Spinal cord (tissue), 10 donors: ENCODE results near the gene KRTAP10-6. TPM values are rescaled to one million over a fixed set of nuclear protein-coding genes. Genes with fewer than 3 reads are reported as not detected.

Experiments
- DNase-seq, 6 donors: peaks; one replicate each; pipeline versions ENCODE4 v3.0.0 to v3.0.0-alpha.2; 2013 to 2015; ENCODE audit warnings: low spot score in 6 of 6, low read depth in 4 of 6
- H3K27ac ChIP-seq: one replicate; pipeline ENCODE4 v1.5.1; 2013; ENCODE audit warnings: low read depth, low read length, control low read depth
- H3K27me3 ChIP-seq: one replicate; pipeline ENCODE4 v1.6.1; 2013; ENCODE audit warnings: low read length; ENCODE audit not compliant: control insufficient read depth, insufficient read depth
- H3K36me3 ChIP-seq: one replicate; pipeline ENCODE4 v1.6.1; 2013; ENCODE audit warnings: low read length; ENCODE audit not compliant: control insufficient read depth, insufficient read depth
- H3K4me1 ChIP-seq: one replicate; pipeline ENCODE4 v1.6.1; 2013; ENCODE audit warnings: low read length; ENCODE audit not compliant: control insufficient read depth, insufficient read depth
- H3K4me3 ChIP-seq: one replicate; pipeline ENCODE4 v1.5.1; 2013; ENCODE audit warnings: low read depth, low read length, control low read depth
- H3K9me3 ChIP-seq: one replicate; pipeline ENCODE4 v1.6.1; 2013; ENCODE audit warnings: low read length; ENCODE audit not compliant: control insufficient read depth, insufficient read depth
- WGBS: methylation state at CpG from one replicate; pipeline ENCODE4 v1.1.5; 2013; ENCODE audit warnings: missing lambda C conversion rate; ENCODE audit not compliant: insufficient coverage; 5-methylcytosine and 5-hydroxymethylcytosine counted together
- polyA plus RNA-seq, 2 donors: library from polyadenylated mRNA; unstranded; fragments of 120-200 nt; gene quantifications; one replicate each; pipeline ENCODE4 v1.2.1, GENCODE V29; 2013; ENCODE audit not compliant: insufficient read length in 2 of 2
- total RNA-seq, 2 donors: library from RNA; depleted of rRNA in 1 of 2; stranded (reverse); fragments of 120-200 nt in 1 of 2; fragments of >200 nt in 1 of 2; gene quantifications; one replicate each; pipeline versions ENCODE4 v1.2.3 to v1.2.4, GENCODE V29; 2013 to 2014
- donor health status: healthy.

The KRTAP10-6 gene
- total and polyA plus RNA-seq, 4 donors = not detected

GRCh38 chr21:44572959-44573583 is 19.2 kb downstream of the KRTAP10-6 start:
- WGBS = 91% methylated on average over 14 of the region's 15 CpGs

GRCh38 chr21:44571844-44572782 is 20.2 kb downstream of the KRTAP10-6 start:
- DNase-seq = no peak
- H3K4me3 ChIP-seq = no peak overlapping the region
- 93% methylated on average over 40 of the region's 40 CpGs for WGBS
- H3K27ac ChIP-seq = no peak overlapping the region
- H3K9me3 ChIP-seq = peaks cover 2% of the 10 kb centered on the region
- no peaks in the 10 kb centered on the region for H3K36me3 ChIP-seq
- H3K27me3 ChIP-seq = no peaks in the 10 kb centered on the region
- peaks cover 4% of the 10 kb centered on the region for H3K4me1 ChIP-seq

More at GRCh38 chr21:44572959-44573583, 19.2 kb downstream of the KRTAP10-6 start:
- H3K9me3 ChIP-seq = peaks cover 4% of the 10 kb centered on the region
- H3K4me1 ChIP-seq = peaks cover 4% of the 10 kb centered on the region
- H3K27me3 ChIP-seq = no peaks in the 10 kb centered on the region
- no peaks in the 10 kb centered on the region for H3K36me3 ChIP-seq
- no peak for DNase-seq
- H3K4me3 ChIP-seq = no peak overlapping the region
- no peak overlapping the region for H3K27ac ChIP-seq

- H3K9me3 ChIP-seq = no peaks in the 10 kb centered on the region
- no peaks in the 10 kb centered on the region for H3K27me3 ChIP-seq
- no peaks in the 10 kb centered on the region for H3K36me3 ChIP-seq
- H3K27ac ChIP-seq = no peak overlapping the region
- peaks cover 4% of the 10 kb centered on the region for H3K4me1 ChIP-seq
- DNase-seq = no peak
- 100% methylated on average over 2 of the region's 4 CpGs for WGBS
- H3K4me3 ChIP-seq = no peak overlapping the region
Measured at GRCh38 chr21:44571296-44571695, 21.0 kb downstream of the KRTAP10-6 start.

- 81% methylated on average over 12 of the region's 12 CpGs for WGBS
- H3K27me3 ChIP-seq = no peaks in the 10 kb centered on the region
- no peak overlapping the region for H3K4me3 ChIP-seq
- H3K4me1 ChIP-seq = peaks cover 3% of the 10 kb centered on the region
- H3K27ac ChIP-seq = no peak overlapping the region
- no peaks in the 10 kb centered on the region for H3K9me3 ChIP-seq
- H3K36me3 ChIP-seq = no peaks in the 10 kb centered on the region
- no peak for DNase-seq
Measured at GRCh38 chr21:44569861-44570517, 22.3 kb downstream of the KRTAP10-6 start.

GRCh38 chr21:44568667-44569556 is 23.4 kb downstream of the KRTAP10-6 start:
- DNase-seq = no peak
- H3K27ac ChIP-seq = no peak overlapping the region
- no peaks in the 10 kb centered on the region for H3K9me3 ChIP-seq
- WGBS = 82% methylated on average over 25 of the region's 27 CpGs
- no peak overlapping the region for H3K4me3 ChIP-seq
- no peaks in the 10 kb centered on the region for H3K4me1 ChIP-seq
- H3K27me3 ChIP-seq = no peaks in the 10 kb centered on the region
- no peaks in the 10 kb centered on the region for H3K36me3 ChIP-seq

GRCh38 chr21:44568261-44568660 is 24.0 kb downstream of the KRTAP10-6 start:
- H3K36me3 ChIP-seq = no peaks in the 10 kb centered on the region
- no peaks in the 10 kb centered on the region for H3K27me3 ChIP-seq
- WGBS = 80% methylated on average over 12 of the region's 12 CpGs
- H3K4me3 ChIP-seq = no peak overlapping the region
- no peak for DNase-seq
- no peak overlapping the region for H3K27ac ChIP-seq
- H3K9me3 ChIP-seq = no peaks in the 10 kb centered on the region
- no peaks in the 10 kb centered on the region for H3K4me1 ChIP-seq

GRCh38 chr21:44567481-44568171 is 24.7 kb downstream of the KRTAP10-6 start:
- 93% methylated on average over 17 of the region's 18 CpGs for WGBS
- no peaks in the 10 kb centered on the region for H3K4me1 ChIP-seq
- no peaks in the 10 kb centered on the region for H3K27me3 ChIP-seq
- no peak overlapping the region for H3K4me3 ChIP-seq
- H3K27ac ChIP-seq = no peak overlapping the region
- H3K9me3 ChIP-seq = peaks cover under 1% of the 10 kb centered on the region
- no peak for DNase-seq
- H3K36me3 ChIP-seq = no peaks in the 10 kb centered on the region

- no peak for DNase-seq
- no CpG with 5 or more reads among the region's 1 CpG for WGBS
- no peaks in the 10 kb centered on the region for H3K36me3 ChIP-seq
- H3K4me3 ChIP-seq = no peak overlapping the region
- no peak overlapping the region for H3K27ac ChIP-seq
- H3K27me3 ChIP-seq = no peaks in the 10 kb centered on the region
- H3K9me3 ChIP-seq = peaks cover 3% of the 10 kb centered on the region
- H3K4me1 ChIP-seq = no peaks in the 10 kb centered on the region
Measured at GRCh38 chr21:44566403-44566802, 25.9 kb downstream of the KRTAP10-6 start.
